Measurements from ENCODE around the gene ERC2. TPM values are rescaled to one million over a fixed set of nuclear protein-coding genes. Genes with fewer than 3 reads are reported as not detected.

Gene ERC2
- total RNA-seq, 1 donor from 2014 or later, result 32.5 TPM

- DNase-seq (ENCODE audit: low spot score, unreplicated experiment), result no peak
- TF ChIP-seq CTCF (IDR thresholded peaks at IDR 0.05; ENCODE audit: unreplicated experiment), result no peak
- no peaks in the 10 kb centered on the region for H3K27me3 Mint-ChIP-seq
- no peak overlapping the region for H3K4me3 Mint-ChIP-seq (ENCODE audit: low read depth)
- H3K36me3 Mint-ChIP-seq (ENCODE audit: insufficient read depth), result peaks cover 2% of the 10 kb centered on the region
- no peak overlapping the region for H3K27ac Mint-ChIP-seq
- peaks cover 4% of the 10 kb centered on the region for H3K4me1 Mint-ChIP-seq (ENCODE audit: low read depth)
- no peaks in the 10 kb centered on the region for H3K9me3 Mint-ChIP-seq (ENCODE audit: low read depth)
Measured at GRCh38 chr3:55678546-55679216, 789.6 kb downstream of the ERC2 start.

- no peak overlapping the region for H3K27ac Mint-ChIP-seq
- TF ChIP-seq CTCF (IDR thresholded peaks at IDR 0.05; ENCODE audit: unreplicated experiment), result no peak
- no peaks in the 10 kb centered on the region for H3K27me3 Mint-ChIP-seq
- no peak for DNase-seq (ENCODE audit: low spot score, unreplicated experiment)
- no peak overlapping the region for H3K4me3 Mint-ChIP-seq (ENCODE audit: low read depth)
- peaks cover 4% of the 10 kb centered on the region for H3K4me1 Mint-ChIP-seq (ENCODE audit: low read depth)
- H3K36me3 Mint-ChIP-seq (ENCODE audit: insufficient read depth), result peaks cover 2% of the 10 kb centered on the region
- no peaks in the 10 kb centered on the region for H3K9me3 Mint-ChIP-seq (ENCODE audit: low read depth)
Measured at GRCh38 chr3:55676643-55677042, 791.6 kb downstream of the ERC2 start.

- H3K36me3 Mint-ChIP-seq (ENCODE audit: insufficient read depth), result peaks cover 2% of the 10 kb centered on the region
- H3K9me3 Mint-ChIP-seq (ENCODE audit: low read depth), result no peaks in the 10 kb centered on the region
- no peaks in the 10 kb centered on the region for H3K27me3 Mint-ChIP-seq
- H3K27ac Mint-ChIP-seq, result no peak overlapping the region
- no peak for DNase-seq (ENCODE audit: low spot score, unreplicated experiment)
- H3K4me3 Mint-ChIP-seq (ENCODE audit: low read depth), result no peak overlapping the region
- peaks cover 4% of the 10 kb centered on the region for H3K4me1 Mint-ChIP-seq (ENCODE audit: low read depth)
- TF ChIP-seq CTCF (IDR thresholded peaks at IDR 0.05; ENCODE audit: unreplicated experiment), result no peak
Measured at GRCh38 chr3:55675478-55675877, 792.8 kb downstream of the ERC2 start.

GRCh38 chr3:55673764-55674163 is 794.5 kb downstream of the ERC2 start:
- peaks cover under 1% of the 10 kb centered on the region for H3K36me3 Mint-ChIP-seq (ENCODE audit: insufficient read depth)
- TF ChIP-seq CTCF (IDR thresholded peaks at IDR 0.05; ENCODE audit: unreplicated experiment), result no peak
- no peak overlapping the region for H3K4me3 Mint-ChIP-seq (ENCODE audit: low read depth)
- H3K27me3 Mint-ChIP-seq, result no peaks in the 10 kb centered on the region
- no peaks in the 10 kb centered on the region for H3K9me3 Mint-ChIP-seq (ENCODE audit: low read depth)
- H3K4me1 Mint-ChIP-seq (ENCODE audit: low read depth), result peaks cover 4% of the 10 kb centered on the region
- no peak overlapping the region for H3K27ac Mint-ChIP-seq
- no peak for DNase-seq (ENCODE audit: low spot score, unreplicated experiment)

GRCh38 chr3:55669133-55669532 is 799.1 kb downstream of the ERC2 start:
- H3K27me3 Mint-ChIP-seq, result no peaks in the 10 kb centered on the region
- DNase-seq (ENCODE audit: low spot score, unreplicated experiment), result no peak
- H3K4me1 Mint-ChIP-seq (ENCODE audit: low read depth), result no peaks in the 10 kb centered on the region
- no peaks in the 10 kb centered on the region for H3K36me3 Mint-ChIP-seq (ENCODE audit: insufficient read depth)
- TF ChIP-seq CTCF (IDR thresholded peaks at IDR 0.05; ENCODE audit: unreplicated experiment), result no peak
- no peak overlapping the region for H3K4me3 Mint-ChIP-seq (ENCODE audit: low read depth)
- no peaks in the 10 kb centered on the region for H3K9me3 Mint-ChIP-seq (ENCODE audit: low read depth)
- H3K27ac Mint-ChIP-seq, result no peak overlapping the region
